Measurements from ENCODE around the gene TMEM63A. TPM values are rescaled to one million over a fixed set of nuclear protein-coding genes. Genes with fewer than 3 reads are reported as not detected.
A peak's percentile ranks its signal among the peaks of the same experiment; 100 is the strongest.

Gene TMEM63A
- polyA plus RNA-seq, 2 of the 4 experiments (the other 2 are of a cell fraction): 7.5 to 9.5 TPM

- Histone ChIP-seq H3K4me2 (no peak overlapping the region), H3K4me3 (no peak overlapping the region), H3K4me1 (peaks cover 29% of the 10 kb centered on the region), H3K27ac (no peak overlapping the region), H3K9me3 (no peaks in the 10 kb centered on the region)
- FAIRE-seq (no peak), DNase-seq (ENCODE audit: low read depth in 1 of 2, low spot score in 1 of 2) (no peak), ATAC-seq (no peak)
- WGBS (ENCODE audit: missing lambda C conversion rate): 87% methylated on average over 8 of the region's 8 CpGs
- ChIA-PET POLR2A (no interaction called here), CTCF (interaction anchor here (0.6 to 19.4 kb wide), 8 partner anchors 9 to 408 kb away, joined by 3 to 207 read pairs (median 6); no protein-coding TSS in a partner anchor)
- TF ChIP-seq JUNB (IDR thresholded peaks at IDR 0.05) (no peak), CHD2 (IDR thresholded peaks at IDR 0.05; ENCODE audit: low read length, partially characterized antibody) (no peak), FOXS1 (CRISPR knock-in tag; IDR thresholded peaks at IDR 0.05) (no peak), EP300 (IDR thresholded peaks at IDR 0.05) (no peak), KDM5A (IDR thresholded peaks at IDR 0.05) (no peak), TP53 (CRISPR knock-in tag; IDR thresholded peaks at IDR 0.05) (no peak), HOXB13 (CRISPR knock-in tag; IDR thresholded peaks at IDR 0.05; ENCODE audit: low read depth) (no peak), HES2 (IDR thresholded peaks at IDR 0.05) (no peak), ZNF302 (CRISPR knock-in tag; IDR thresholded peaks at IDR 0.05) (no peak), PHF8 (IDR thresholded peaks at IDR 0.05; ENCODE audit: borderline replicate concordance, low read depth) (no peak)
Measured at GRCh38 chr1:225879521-225880221, 2.5 kb downstream of the TMEM63A start.

GRCh38 chr1:225878282-225878681, 3.9 kb downstream of the TMEM63A start:
- Histone ChIP-seq H3K4me2 (no peak overlapping the region), H3K27ac (no peak overlapping the region), H3K9me3 (no peaks in the 10 kb centered on the region), H3K4me1 (peaks cover 21% of the 10 kb centered on the region; the same call in 2 of the 3 replicates), H3K4me3 (no peak overlapping the region)
- ChIA-PET POLR2A (no interaction called here), CTCF (interaction anchor here (0.7 to 19.4 kb wide), 13 partner anchors 12 to 403 kb away, joined by 3 to 207 read pairs (median 4); no protein-coding TSS in a partner anchor)
- no peak for DNase-seq (ENCODE audit: low read depth in 1 of 2, low spot score in 1 of 2)
- no peak for TF ChIP-seq RNF2 (IDR thresholded peaks at IDR 0.05; ENCODE audit: borderline replicate concordance, low read depth)
- no peak for TF ChIP-seq FOSL2 (IDR thresholded peaks at IDR 0.05)
- TF ChIP-seq FOSL2 (CRISPR knock-in tag; IDR thresholded peaks at IDR 0.05): no peak
- TF ChIP-seq CBX2 (IDR thresholded peaks at IDR 0.05; ENCODE audit: borderline replicate concordance, low read depth): no peak
- no peak for TF ChIP-seq ZNF302 (CRISPR knock-in tag; IDR thresholded peaks at IDR 0.05)
- no peak for TF ChIP-seq ZFP36 (IDR thresholded peaks at IDR 0.05; ENCODE audit: borderline replicate concordance, partially characterized antibody)
- no peak for TF ChIP-seq BHLHE40 (IDR thresholded peaks at IDR 0.05; ENCODE audit: low read depth, low read length)
- no peak for TF ChIP-seq PBX3 (IDR thresholded peaks at IDR 0.05)
- TF ChIP-seq TFCP2L1 (CRISPR knock-in tag; IDR thresholded peaks at IDR 0.05): no peak
- no peak for TF ChIP-seq USF2 (IDR thresholded peaks at IDR 0.05)
- no peak for ATAC-seq
- no peak for FAIRE-seq
- WGBS (ENCODE audit: missing lambda C conversion rate): 81% methylated on average over 4 of the region's 4 CpGs

GRCh38 chr1:225877580-225877979, 4.6 kb downstream of the TMEM63A start:
- Histone ChIP-seq H3K27ac (no peak overlapping the region), H3K9me3 (no peaks in the 10 kb centered on the region), H3K4me1 (peaks cover 22% of the 10 kb centered on the region; the same call in 2 of the 3 replicates), H3K4me2 (no peak overlapping the region), H3K4me3 (no peak overlapping the region)
- DNase-seq (ENCODE audit: low read depth in 1 of 2, low spot score in 1 of 2) (peak; percentile 56 to 64), ATAC-seq (peak; percentile 65), FAIRE-seq (no peak)
- TF ChIP-seq RFX5 (IDR thresholded peaks at IDR 0.05) (no peak), RCOR1 (IDR thresholded peaks at IDR 0.05; ENCODE audit: low read depth, low read length) (no peak), CTCF (IDR thresholded peaks at IDR 0.05) (peak; percentile 51), RAD21 (conservative IDR thresholded peaks at IDR 0.05 in 1 of 2, IDR thresholded peaks at IDR 0.05 in 1 of 2) (peak in 1 of 2 experiments; percentile 43; a peak in 3 of 5 replicates), CHD2 (IDR thresholded peaks at IDR 0.05; ENCODE audit: low read length, partially characterized antibody) (no peak)
- POLR2A ChIA-PET: no interaction called here
- CTCF ChIA-PET: interaction anchor here (0.5 to 19.4 kb wide), 20 partner anchors 12 to 403 kb away, joined by 3 to 207 read pairs (median 4); partner anchors contain the start of gene LEFTY1
- 65% methylated on average over 9 of the region's 10 CpGs for WGBS (ENCODE audit: missing lambda C conversion rate)
